BE2C (cell line): ENCODE data around the gene VWA5B1.

ENCODE experiments used
- DNase-seq: peaks from one replicate; pipeline ENCODE4 v3.0.0-alpha.2; 2020
- H3K27me3 ChIP-seq: fragments of 250-450 bp; sonication (Bioruptor Pico); 2 replicates; pipeline ENCODE4 v1.5.1; 2020; ENCODE audit warnings: mild to moderate bottlenecking
- H3K36me3 ChIP-seq: fragments of 250-450 bp; sonication (Bioruptor Pico); 2 replicates; pipeline ENCODE4 v1.5.1; 2020; ENCODE audit warnings: mild to moderate bottlenecking
- H3K4me1 ChIP-seq: fragments of 250-450 bp; sonication (Bioruptor Pico); 2 replicates; pipeline ENCODE4 v1.5.1; 2020
- H3K4me3 ChIP-seq: 2 replicates; pipeline ENCODE4 v1.5.1; 2011; ENCODE audit warnings: low read depth, low read length
- H3K9me3 ChIP-seq: fragments of 250-450 bp; sonication (Bioruptor Pico); 2 replicates; pipeline ENCODE4 v1.5.1; 2020
- CTCF ChIP-seq: IDR thresholded peaks from 2 replicates; pipeline ENCODE4 v1.5.1; 2012; ENCODE audit warnings: mild to moderate bottlenecking, low read depth, low read length

Gene VWA5B1

GRCh38 chr1:20355101-20355827 lies 64.6 kb downstream of the VWA5B1 start:
- Histone ChIP-seq H3K4me1 (peaks cover 3% of the 10 kb centered on the region; the same call in 1 of the 2 replicates), H3K9me3 (no peaks in the 10 kb centered on the region), H3K36me3 (no peaks in the 10 kb centered on the region), H3K4me3 (no peak overlapping the region), H3K27me3 (no peaks in the 10 kb centered on the region)
- no peak for DNase-seq
- no peak for TF ChIP-seq CTCF

- H3K27me3 ChIP-seq: no peaks in the 10 kb centered on the region
- no peak for DNase-seq
- peaks cover 3% of the 10 kb centered on the region; the same call in 1 of the 2 replicates for H3K4me1 ChIP-seq
- no peak for TF ChIP-seq CTCF
- no peak overlapping the region for H3K4me3 ChIP-seq
- no peaks in the 10 kb centered on the region for H3K36me3 ChIP-seq
- no peaks in the 10 kb centered on the region for H3K9me3 ChIP-seq
Observed at GRCh38 chr1:20355828-20356735, 65.4 kb downstream of the VWA5B1 start.

GRCh38 chr1:20356850-20357459 lies 66.3 kb downstream of the VWA5B1 start:
- no peaks in the 10 kb centered on the region for H3K9me3 ChIP-seq
- H3K27me3 ChIP-seq: no peaks in the 10 kb centered on the region
- H3K4me1 ChIP-seq: peaks cover 3% of the 10 kb centered on the region; the same call in 1 of the 2 replicates
- no peak overlapping the region for H3K4me3 ChIP-seq
- DNase-seq: no peak
- TF ChIP-seq CTCF: no peak
- no peaks in the 10 kb centered on the region for H3K36me3 ChIP-seq

- H3K4me3 ChIP-seq: no peak overlapping the region
- no peaks in the 10 kb centered on the region for H3K9me3 ChIP-seq
- DNase-seq: no peak
- H3K4me1 ChIP-seq: peaks cover 3% of the 10 kb centered on the region; the same call in 1 of the 2 replicates
- no peak for TF ChIP-seq CTCF
- H3K27me3 ChIP-seq: no peaks in the 10 kb centered on the region
- no peaks in the 10 kb centered on the region for H3K36me3 ChIP-seq
Observed at GRCh38 chr1:20357796-20358195, 67.1 kb downstream of the VWA5B1 start.

GRCh38 chr1:20358761-20359263 lies 68.1 kb downstream of the VWA5B1 start:
- peak; percentile 58 for DNase-seq
- no peak for TF ChIP-seq CTCF
- Histone ChIP-seq H3K4me3 (peak overlapping the region; percentile 33), H3K4me1 (peaks cover 3% of the 10 kb centered on the region; the same call in 1 of the 2 replicates), H3K27me3 (no peaks in the 10 kb centered on the region), H3K9me3 (no peaks in the 10 kb centered on the region), H3K36me3 (no peaks in the 10 kb centered on the region)
